Mucosa of gallbladder (tissue), 1 donor: ENCODE measurements around the gene EHF. TPM values are rescaled to one million over a fixed set of nuclear protein-coding genes. Genes with fewer than 3 reads are reported as not detected.
"Not testable (repeated sequence)": the region's sequence is repeated elsewhere in the genome, so short reads cannot be mapped to it uniquely, and the experiment has no call there.

Experiments
- DNase-seq: peaks from one replicate; pipeline ENCODE4 v3.0.0-alpha.2; 2020; ENCODE audit warnings: low spot score
- total RNA-seq: library from RNA; stranded (reverse); gene quantifications from one replicate; pipeline ENCODE4 v1.2.1, GENCODE V29; 2021
- donor health status: DM: no; HTN: no; CAD: no.

The EHF gene
- total RNA-seq, 1 donor from 2014 or later = 176 TPM

DNA sequence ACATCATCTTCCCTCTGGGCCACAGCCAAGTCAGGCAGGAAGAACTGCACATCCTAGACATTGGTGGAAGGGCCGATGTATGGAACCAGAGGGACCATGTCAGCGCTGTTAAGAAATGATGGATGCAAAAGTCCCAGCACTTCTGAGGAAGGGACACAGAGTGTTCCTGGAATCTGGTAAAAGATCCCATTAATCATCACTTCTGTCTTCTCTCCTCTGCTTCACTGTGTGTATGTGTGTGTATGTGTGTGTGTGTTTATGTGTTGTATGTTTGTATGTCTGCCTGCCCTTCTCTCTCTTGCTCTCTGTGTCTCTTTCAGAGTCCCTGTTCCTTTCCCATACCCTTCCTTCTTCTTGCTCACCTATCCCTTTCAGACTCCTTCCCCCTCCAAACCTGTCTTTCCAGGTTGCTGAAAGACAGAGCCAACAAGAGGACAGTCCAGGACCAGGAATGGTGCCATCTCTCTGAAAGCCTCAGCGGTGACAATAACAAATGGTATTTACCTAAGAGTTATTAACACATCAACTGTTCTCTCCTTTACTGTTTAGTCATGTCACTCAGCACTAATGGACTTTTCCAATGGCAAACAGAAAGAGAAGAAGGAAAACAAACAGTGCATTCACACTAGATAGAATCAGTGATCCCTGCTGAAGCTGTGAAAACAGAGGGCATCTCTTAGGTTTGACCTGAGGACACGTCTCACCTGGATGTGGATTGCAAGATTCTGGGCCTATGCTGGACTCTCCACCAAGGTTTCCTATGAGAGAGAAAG is 47.1 kb downstream of the EHF start:
- peak; percentile 69 for DNase-seq

GRCh38 chr11:34668583-34669053 is 47.7 kb downstream of the EHF start:
- no peak for DNase-seq

- no peak for DNase-seq
Observed at GRCh38 chr11:34669458-34669857, 48.6 kb downstream of the EHF start.

- DNase-seq = no peak
Observed at GRCh38 chr11:34671117-34671516, 50.2 kb downstream of the EHF start.

- DNase-seq = no peak
Observed at GRCh38 chr11:34671946-34672345, 51.1 kb downstream of the EHF start.

DNA sequence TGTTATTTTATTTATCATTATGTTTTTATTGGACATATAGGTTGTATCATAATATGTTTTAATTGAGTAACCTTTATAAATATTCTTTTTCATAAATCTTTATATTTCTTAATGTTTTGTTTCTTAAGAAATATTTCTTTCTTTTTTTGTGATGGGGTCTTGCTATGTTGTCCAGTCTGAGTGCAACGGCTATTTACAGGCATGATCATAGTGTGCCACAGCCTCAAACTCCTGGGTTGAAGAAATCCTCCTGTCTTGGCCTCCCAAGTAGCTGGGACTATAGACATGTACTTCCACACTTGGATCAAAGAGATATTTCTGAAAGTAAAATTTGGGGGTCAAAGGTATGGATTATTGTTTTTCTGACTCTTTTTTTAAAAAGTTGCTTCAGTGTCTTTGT is 53.1 kb downstream of the EHF start:
- no peak for DNase-seq

DNA sequence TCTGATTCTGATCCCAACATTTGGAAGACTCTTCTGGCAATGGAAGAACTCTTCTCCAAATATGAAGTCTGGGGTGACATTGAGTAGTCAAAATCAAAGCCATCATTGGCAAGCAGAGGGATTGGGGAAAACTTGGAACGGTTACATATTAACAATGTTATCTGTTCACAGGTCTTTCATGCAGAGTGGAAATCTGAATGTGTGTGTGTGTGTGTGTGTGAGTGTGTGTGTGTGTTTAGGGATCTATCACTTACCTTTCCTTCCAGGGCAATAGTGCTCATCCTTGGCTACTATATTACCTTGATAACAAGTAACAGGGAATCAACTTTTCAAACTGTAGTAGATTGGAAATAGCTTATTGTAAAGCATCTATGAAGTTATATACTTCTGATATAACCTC is 55.3 kb downstream of the EHF start:
- DNase-seq = peak; percentile 59

DNA sequence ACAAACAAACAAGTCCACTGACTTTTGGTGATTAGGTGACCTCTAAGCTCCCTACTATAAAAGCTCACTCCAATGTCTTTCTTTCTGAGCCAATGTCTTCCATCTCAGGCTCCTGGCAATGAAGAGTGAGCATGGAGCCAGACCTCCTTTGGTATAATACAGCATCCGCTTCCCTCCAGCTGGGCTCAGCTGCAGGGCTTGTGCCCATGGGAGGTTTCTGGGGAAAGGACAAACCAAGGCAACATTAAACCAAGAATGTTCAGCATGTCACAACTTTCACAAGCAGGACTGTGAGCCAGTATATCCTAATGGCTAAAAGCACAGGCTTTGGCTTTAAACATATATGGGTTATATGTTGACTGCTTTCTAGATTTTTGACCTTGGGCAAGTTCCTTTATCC is 58.8 kb downstream of the EHF start:
- no peak for DNase-seq

- no peak for DNase-seq
Observed at GRCh38 chr11:34680206-34680605, 59.3 kb downstream of the EHF start.

GRCh38 chr11:34680918-34681586 is 60.2 kb downstream of the EHF start:
- no peak for DNase-seq

DNA sequence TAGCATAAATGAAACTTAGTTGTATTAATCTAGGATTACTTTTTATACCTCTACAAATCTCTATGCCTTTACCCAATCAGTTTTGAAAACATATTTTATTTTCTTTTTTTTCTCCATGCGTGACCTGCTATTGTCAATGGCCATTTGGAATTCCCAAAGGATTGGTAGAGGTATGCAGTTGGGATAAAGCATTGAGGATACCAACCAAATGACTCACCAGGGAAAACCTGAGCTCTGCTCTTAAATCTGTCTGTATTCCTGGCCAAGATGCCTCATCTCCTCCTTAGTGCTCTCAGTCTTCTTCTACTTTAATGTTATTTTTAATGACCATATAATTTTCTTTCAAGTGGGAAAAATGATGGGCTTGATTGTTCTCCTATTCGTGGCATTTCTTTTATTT is 61.9 kb downstream of the EHF start:
- no peak for DNase-seq

DNA sequence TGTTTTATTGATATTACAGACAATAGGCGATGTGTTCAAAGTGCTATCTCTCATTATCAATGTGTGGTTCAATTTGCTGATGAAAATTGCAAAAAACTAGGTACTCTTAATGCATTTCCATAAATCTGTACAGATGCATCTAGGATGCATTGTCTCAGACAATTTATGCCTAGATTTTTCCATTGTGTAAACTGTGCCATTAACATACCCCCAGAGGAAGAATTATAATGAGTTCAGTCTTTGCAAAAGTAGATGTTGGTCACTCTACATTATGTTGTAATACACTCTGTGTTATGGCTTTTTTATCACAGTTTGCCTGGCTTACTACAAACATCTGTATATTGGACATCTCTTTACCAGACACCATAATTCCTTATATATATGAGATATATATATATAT is 62.5 kb downstream of the EHF start:
- no peak for DNase-seq

GRCh38 chr11:34685864-34686263 is 65.0 kb downstream of the EHF start:
- no peak for DNase-seq

DNA sequence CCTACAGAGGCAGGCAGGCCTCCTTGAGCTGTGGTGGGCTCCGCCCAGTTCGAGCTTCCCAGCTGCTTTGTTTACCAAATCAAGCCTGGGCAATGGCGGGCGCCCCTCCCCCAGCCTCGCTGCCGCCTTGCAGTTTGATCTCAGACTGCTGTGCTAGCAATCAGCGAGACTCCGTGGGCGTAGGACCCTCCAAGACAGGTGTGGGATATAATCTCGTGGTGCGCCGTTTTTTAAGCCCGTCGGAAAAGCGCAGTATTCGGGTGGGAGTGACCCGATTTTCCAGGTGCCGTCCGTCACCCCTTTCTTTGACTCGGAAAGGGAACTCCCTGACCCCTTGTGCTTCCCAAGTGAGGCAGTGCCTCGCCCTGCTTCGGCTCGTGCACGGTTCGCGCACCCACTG is 71.4 kb downstream of the EHF start:
- not testable (repeated sequence) for DNase-seq

GRCh38 chr11:34696862-34697261 is 76.0 kb downstream of the EHF start:
- DNase-seq = no peak

DNA sequence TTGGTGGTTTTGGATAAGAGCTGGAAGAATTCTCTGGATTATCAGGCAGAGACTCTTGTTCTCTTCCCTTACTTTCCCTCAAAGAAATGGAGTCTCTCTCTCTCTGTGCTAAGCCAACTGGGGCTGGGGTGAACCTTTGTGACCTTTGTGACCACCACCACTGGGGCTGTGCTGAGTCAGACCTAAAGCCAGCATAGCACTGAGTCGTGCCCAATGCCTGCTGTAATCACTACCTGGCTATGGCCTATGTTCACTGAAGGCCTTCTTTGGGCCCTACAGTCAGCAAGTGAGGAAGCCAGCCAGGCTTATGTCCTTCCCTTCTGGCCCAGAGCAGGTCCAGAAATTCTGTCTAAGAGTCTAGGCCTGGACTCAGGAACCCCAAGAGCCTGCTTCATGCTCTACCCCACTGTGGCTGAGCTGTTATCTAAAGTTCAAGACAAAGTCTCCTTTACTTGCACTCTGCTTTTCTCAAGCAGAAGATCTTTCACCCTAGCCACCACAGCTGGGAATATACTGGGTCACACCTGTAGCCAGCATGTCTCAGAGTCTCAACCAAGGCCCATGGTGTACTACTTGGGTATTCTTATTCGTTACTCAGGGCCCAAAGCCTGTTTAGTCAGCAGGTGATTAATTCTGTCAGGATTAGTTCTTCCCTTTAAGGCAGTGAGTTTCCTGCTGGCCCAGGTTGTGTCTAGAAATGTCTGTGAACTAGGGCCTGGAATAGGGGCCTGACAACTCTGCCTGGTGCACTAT is 86.0 kb downstream of the EHF start:
- no peak for DNase-seq

- DNase-seq = no peak
Observed at GRCh38 chr11:34707462-34707840, 86.6 kb downstream of the EHF start.

Other genes with a start within 250 kb of the EHF start
- gene CAT, start 182.2 kb upstream of the EHF start, total RNA-seq = 147 TPM
- 0.95 TPM for gene ELF5, start 107.3 kb upstream of the EHF start, total RNA-seq